HUES48 (cell line): Measurements from ENCODE around the gene SMIM1.

Experiments used
- H3K27ac ChIP-seq: one replicate; pipeline ENCODE4 v1.7.0; 2013; ENCODE audit warnings: low read depth, low read length, inconsistent platforms
- H3K27me3 ChIP-seq: 2 replicates; pipeline ENCODE4 v1.6.1; 2013; ENCODE audit warnings: mild to moderate bottlenecking, low read length; ENCODE audit not compliant: control insufficient read depth, insufficient read depth
- H3K36me3 ChIP-seq: 2 replicates; pipeline ENCODE4 v1.6.1; 2013; ENCODE audit warnings: low read length; ENCODE audit not compliant: control insufficient read depth, insufficient read depth
- H3K4me1 ChIP-seq: 2 replicates; pipeline ENCODE4 v1.6.1; 2013; ENCODE audit warnings: mild to moderate bottlenecking, low read length; ENCODE audit not compliant: control insufficient read depth, insufficient read depth
- H3K4me3 ChIP-seq: 2 replicates; pipeline ENCODE4 v1.5.1; 2013; ENCODE audit warnings: mild to moderate bottlenecking, low read depth, low read length
- H3K9ac ChIP-seq: 2 replicates; pipeline ENCODE4 v1.6.1; 2013; ENCODE audit warnings: mild to moderate bottlenecking, low read depth, low read length, moderate library complexity
- H3K9me3 ChIP-seq: 2 replicates; pipeline ENCODE4 v1.6.1; 2013; ENCODE audit warnings: low read length; ENCODE audit not compliant: control insufficient read depth, insufficient read depth

The SMIM1 gene

GRCh38 chr1:3779265-3779911, 6.8 kb downstream of the SMIM1 start:
- peaks cover 56% of the 10 kb centered on the region for H3K36me3 ChIP-seq

GRCh38 chr1:3779912-3780416, 7.4 kb downstream of the SMIM1 start:
- H3K36me3 ChIP-seq: peaks cover 62% of the 10 kb centered on the region
- H3K27me3 ChIP-seq: no peaks in the 10 kb centered on the region
- H3K9ac ChIP-seq: no peak overlapping the region
- H3K9me3 ChIP-seq: no peaks in the 10 kb centered on the region
- H3K4me3 ChIP-seq: no peak overlapping the region
- no peak overlapping the region for H3K27ac ChIP-seq
- no peaks in the 10 kb centered on the region; the same call in 1 of the 2 replicates for H3K4me1 ChIP-seq

More at GRCh38 chr1:3779265-3779911, 6.8 kb downstream of the SMIM1 start:
- Histone ChIP-seq H3K4me1 (no peaks in the 10 kb centered on the region; the same call in 1 of the 2 replicates), H3K9me3 (no peaks in the 10 kb centered on the region), H3K9ac (no peak overlapping the region), H3K27ac (no peak overlapping the region), H3K4me3 (no peak overlapping the region), H3K27me3 (no peaks in the 10 kb centered on the region)

GRCh38 chr1:3780901-3781300, 8.4 kb downstream of the SMIM1 start:
- H3K27ac ChIP-seq: no peak overlapping the region
- no peaks in the 10 kb centered on the region for H3K9me3 ChIP-seq
- no peak overlapping the region for H3K9ac ChIP-seq
- H3K4me1 ChIP-seq: no peaks in the 10 kb centered on the region
- H3K36me3 ChIP-seq: peaks cover 70% of the 10 kb centered on the region
- H3K4me3 ChIP-seq: no peak overlapping the region
- H3K27me3 ChIP-seq: no peaks in the 10 kb centered on the region

- no peak overlapping the region for H3K9ac ChIP-seq
- H3K4me3 ChIP-seq: no peak overlapping the region
- no peaks in the 10 kb centered on the region for H3K4me1 ChIP-seq
- no peaks in the 10 kb centered on the region for H3K27me3 ChIP-seq
- H3K36me3 ChIP-seq: peaks cover 84% of the 10 kb centered on the region
- no peak overlapping the region for H3K27ac ChIP-seq
- no peaks in the 10 kb centered on the region for H3K9me3 ChIP-seq
Observed at GRCh38 chr1:3783651-3784474, 11.3 kb downstream of the SMIM1 start.

GRCh38 chr1:3785045-3785444, 12.5 kb downstream of the SMIM1 start:
- peaks cover 3% of the 10 kb centered on the region; the same call in 1 of the 2 replicates for H3K4me1 ChIP-seq
- H3K36me3 ChIP-seq: peaks cover 76% of the 10 kb centered on the region
- H3K9ac ChIP-seq: no peak overlapping the region
- H3K4me3 ChIP-seq: no peak overlapping the region
- no peaks in the 10 kb centered on the region for H3K27me3 ChIP-seq
- no peaks in the 10 kb centered on the region for H3K9me3 ChIP-seq
- H3K27ac ChIP-seq: no peak overlapping the region

- Histone ChIP-seq H3K9me3 (no peaks in the 10 kb centered on the region), H3K27ac (no peak overlapping the region), H3K4me1 (peaks cover 3% of the 10 kb centered on the region; the same call in 1 of the 2 replicates), H3K9ac (no peak overlapping the region), H3K27me3 (no peaks in the 10 kb centered on the region), H3K36me3 (peaks cover 73% of the 10 kb centered on the region), H3K4me3 (no peak overlapping the region)
Observed at GRCh38 chr1:3785456-3786157, 13.1 kb downstream of the SMIM1 start.

- Histone ChIP-seq H3K27me3 (no peaks in the 10 kb centered on the region), H3K27ac (no peak overlapping the region), H3K9ac (no peak overlapping the region), H3K36me3 (peaks cover 63% of the 10 kb centered on the region), H3K4me3 (no peak overlapping the region), H3K4me1 (peaks cover 3% of the 10 kb centered on the region; the same call in 1 of the 2 replicates), H3K9me3 (no peaks in the 10 kb centered on the region)
Observed at GRCh38 chr1:3786468-3787348, 14.2 kb downstream of the SMIM1 start.

- Histone ChIP-seq H3K36me3 (peaks cover 61% of the 10 kb centered on the region), H3K4me3 (no peak overlapping the region), H3K9me3 (no peaks in the 10 kb centered on the region), H3K4me1 (peaks cover 8% of the 10 kb centered on the region), H3K27ac (no peak overlapping the region), H3K27me3 (no peaks in the 10 kb centered on the region), H3K9ac (no peak overlapping the region)
Observed at GRCh38 chr1:3787349-3787715, 14.8 kb downstream of the SMIM1 start.

GRCh38 chr1:3787745-3788605, 15.4 kb downstream of the SMIM1 start:
- no peak overlapping the region for H3K9ac ChIP-seq
- H3K9me3 ChIP-seq: no peaks in the 10 kb centered on the region
- no peak overlapping the region for H3K4me3 ChIP-seq
- H3K4me1 ChIP-seq: peaks cover 12% of the 10 kb centered on the region
- H3K27me3 ChIP-seq: no peaks in the 10 kb centered on the region
- H3K27ac ChIP-seq: no peak overlapping the region
- H3K36me3 ChIP-seq: peaks cover 58% of the 10 kb centered on the region
